GM23248 (cell line): Measurements from ENCODE around the gene IL6. TPM values are rescaled to one million over a fixed set of nuclear protein-coding genes. Genes with fewer than 3 reads are reported as not detected.

Experiments
- DNase-seq: peaks from one replicate; pipeline ENCODE4 v3.0.0-alpha.2; 2015
- H2AFZ ChIP-seq: fragments of 200-600 bp; sonication (generic); 2 replicates; pipeline ENCODE4 v1.6.1; 2016; ENCODE audit warnings: antibody characterized with exemption
- H3F3A ChIP-seq: fragments of 200-600 bp; sonication (generic); 2 replicates; pipeline ENCODE4 v1.6.1; 2016; ENCODE audit warnings: mild to moderate bottlenecking, antibody characterized with exemption, mixed run types; ENCODE audit not compliant: insufficient read depth
- H3K27ac ChIP-seq: fragments of 200-600 bp; sonication (generic); 2 replicates; pipeline ENCODE4 v1.5.1; 2016; ENCODE audit warnings: mild to moderate bottlenecking
- H3K27me3 ChIP-seq: fragments of 200-600 bp; sonication (generic); replicated peaks from 2 replicates; pipeline ENCODE4 v1.6.1; 2016; ENCODE audit warnings: mild to moderate bottlenecking; ENCODE audit not compliant: insufficient read depth
- H3K36me3 ChIP-seq: fragments of 200-600 bp; sonication (generic); 2 replicates; pipeline ENCODE4 v1.6.1; 2016; ENCODE audit warnings: low read depth, mild to moderate bottlenecking
- H3K4me1 ChIP-seq: fragments of 200-600 bp; sonication (generic); 2 replicates; pipeline ENCODE4 v1.6.1; 2016; ENCODE audit warnings: mild to moderate bottlenecking; ENCODE audit not compliant: insufficient read depth
- H3K4me2 ChIP-seq: fragments of 200-600 bp; sonication (generic); one replicate; pipeline ENCODE4 v1.6.1; 2016; ENCODE audit warnings: mild to moderate bottlenecking; ENCODE audit not compliant: unreplicated experiment
- H3K4me3 ChIP-seq: fragments of 200-600 bp; sonication (generic); 2 replicates; pipeline ENCODE4 v1.5.1; 2016; ENCODE audit warnings: mild to moderate bottlenecking
- H3K79me2 ChIP-seq: fragments of 200-600 bp; sonication (generic); 2 replicates; pipeline ENCODE4 v1.6.1; 2016; ENCODE audit warnings: mild to moderate bottlenecking; ENCODE audit not compliant: insufficient read depth
- H3K9ac ChIP-seq: fragments of 200-600 bp; sonication (generic); 2 replicates; pipeline ENCODE4 v1.6.1; 2016; ENCODE audit warnings: mild to moderate bottlenecking
- H3K9me2 ChIP-seq: fragments of 200-600 bp; sonication (generic); 2 replicates; pipeline ENCODE4 v1.6.1; 2016; ENCODE audit warnings: mixed run types, mild to moderate bottlenecking, moderate library complexity; ENCODE audit not compliant: insufficient read depth
- H3K9me3 ChIP-seq: fragments of 200-600 bp; sonication (generic); one replicate; pipeline ENCODE4 v1.6.1; 2017; ENCODE audit warnings: low read depth
- H4K20me1 ChIP-seq: fragments of 200-600 bp; sonication (generic); 2 replicates; pipeline ENCODE4 v1.6.0; 2016; ENCODE audit not compliant: insufficient read depth
- EZH2 ChIP-seq: fragments of 200-600 bp; sonication (generic); IDR thresholded peaks from 2 replicates; pipeline ENCODE4 v1.6.1; 2018; ENCODE audit warnings: antibody characterized with exemption, mild to moderate bottlenecking; ENCODE audit not compliant: insufficient read depth, poor library complexity, severe bottlenecking
- EZH2phosphoT487 ChIP-seq: fragments of 200-600 bp; sonication (generic); IDR thresholded peaks from 2 replicates; pipeline ENCODE4 v1.6.1; 2018; ENCODE audit warnings: antibody characterized with exemption, moderate library complexity, mild to moderate bottlenecking, low read depth; ENCODE audit not compliant: insufficient read depth
- WGBS, 2 experiments: methylation state at CpG; one replicate each; pipeline ENCODE4 v1.1.6; 2015 to 2017; ENCODE audit warnings: low lambda C conversion rate in 2 of 2, low coverage in 1 of 2; ENCODE audit errors: missing lambda C conversion rate in 2 of 2; 5-methylcytosine and 5-hydroxymethylcytosine counted together
- in situ Hi-C: fragments of 300-500 bp; cut with MboI; formaldehyde crosslinking; loops from 2 replicates; pipeline ENCODE4 v1.15.0; 2020
- polyA plus RNA-seq: library from polyadenylated mRNA; unstranded; fragments of >200 nt; fragmentation: Nextera tagmentation; extraction: Ambion mirVana; gene quantifications from 2 replicates; pipeline ENCODE4 v1.2.1, GENCODE V29; 2016
- total RNA-seq: library from RNA; depleted of rRNA; stranded (reverse); fragments of >200 nt; shearing (Covaris generic); gene quantifications from 2 replicates; pipeline ENCODE4 v1.2.3, GENCODE V29; 2014

IL6 gene
- total and polyA plus RNA-seq, 2 experiments from 2014 or later, result 18.7 to 30.6 TPM

DNA sequence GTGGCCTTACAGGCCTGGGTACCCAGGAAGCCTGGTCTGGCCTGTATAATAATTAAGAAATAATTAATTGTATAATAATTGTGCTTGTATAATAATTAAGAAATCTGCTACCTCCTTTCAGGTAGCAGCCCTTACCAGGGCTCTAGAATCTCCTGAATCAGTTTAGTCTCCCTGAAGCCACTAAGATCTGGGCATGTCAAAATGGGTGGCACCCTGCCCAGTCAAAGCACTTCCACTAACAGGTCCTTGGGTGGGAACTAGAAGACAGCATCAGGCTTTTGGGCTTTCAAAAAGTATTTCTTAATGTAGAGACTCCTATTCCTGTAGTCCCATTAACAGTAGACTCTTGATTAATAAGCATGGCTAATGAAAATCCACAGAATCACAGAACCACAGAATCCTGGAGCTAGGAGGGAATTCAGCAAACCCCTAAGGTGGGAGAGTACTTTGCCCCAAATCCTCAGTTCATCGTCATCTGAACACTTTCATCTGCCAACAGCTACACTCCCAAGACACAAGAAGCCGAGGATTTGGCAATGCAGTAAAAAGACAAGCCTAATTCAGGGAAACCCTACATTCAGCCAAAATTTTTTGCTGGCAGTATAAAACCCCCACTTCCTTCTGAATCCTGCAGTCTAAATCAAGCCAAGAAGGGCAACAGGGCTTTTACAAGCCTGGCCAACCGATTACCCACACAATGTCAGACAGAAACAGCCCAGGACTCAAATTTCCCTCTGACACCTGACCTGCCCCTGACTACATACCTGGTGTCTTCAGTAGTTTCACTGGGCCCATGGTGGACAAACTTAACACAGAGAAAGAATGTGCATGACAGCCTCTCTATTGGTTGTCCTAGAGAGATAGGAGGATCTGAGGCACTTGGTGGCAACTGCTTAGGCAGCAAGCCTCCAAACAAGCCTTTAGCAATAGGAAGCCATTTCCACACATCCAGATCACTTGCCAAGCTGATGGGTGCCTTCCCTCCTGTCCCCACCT lies 5.9 kb upstream of the IL6 start:
- no peak overlapping the region for H3K9ac ChIP-seq

GRCh38 chr7:22722536-22723180 lies 4.3 kb upstream of the IL6 start:
- peak overlapping the region; percentile 22; the same call in 1 of the 2 replicates for H3K27ac ChIP-seq
- H3K9me2 ChIP-seq, result no peaks in the 10 kb centered on the region
- peak overlapping the region; percentile 34 for H3K4me2 ChIP-seq
- H3F3A ChIP-seq, result peaks cover 36% of the 10 kb centered on the region
- peaks cover 44% of the 10 kb centered on the region for H3K4me1 ChIP-seq
- H3K9me3 ChIP-seq, result no peaks in the 10 kb centered on the region
- TF ChIP-seq EZH2, result no peak
- no peak for TF ChIP-seq EZH2phosphoT487
- no peak overlapping the region for H3K4me3 ChIP-seq
- DNase-seq, result no peak
- peaks cover 4% of the 10 kb centered on the region for H3K79me2 ChIP-seq
- in situ Hi-C loops, result loop anchor here (10.0 kb wide), 1 partner anchor 332 kb away; no protein-coding TSS in a partner anchor
- H4K20me1 ChIP-seq, result no peaks in the 10 kb centered on the region
- 98 to 99% methylated on average over 6 of the region's 6 CpGs for WGBS, 2 experiments
- H3K36me3 ChIP-seq, result no peaks in the 10 kb centered on the region
- H2AFZ ChIP-seq, result peak overlapping the region; percentile 39; the same call in 1 of the 2 replicates
- H3K27me3 ChIP-seq, result no peaks in the 10 kb centered on the region
- peak overlapping the region; percentile 36; the same call in 1 of the 2 replicates for H3K9ac ChIP-seq

More for the DNA sequence above, 5.9 kb upstream of the IL6 start:
- Histone ChIP-seq H3K4me2 (no peak overlapping the region), H3F3A (peaks cover 47% of the 10 kb centered on the region), H3K27ac (no peak overlapping the region), H3K27me3 (no peaks in the 10 kb centered on the region), H3K36me3 (no peaks in the 10 kb centered on the region), H4K20me1 (no peaks in the 10 kb centered on the region), H3K9me2 (no peaks in the 10 kb centered on the region), H3K4me1 (peaks cover 49% of the 10 kb centered on the region), H3K4me3 (no peak overlapping the region), H3K9me3 (no peaks in the 10 kb centered on the region), H2AFZ (no peak overlapping the region), H3K79me2 (no peaks in the 10 kb centered on the region)
- WGBS, 2 experiments, result 100% methylated on average over 3 of the region's 3 CpGs
- DNase-seq, result no peak
- TF ChIP-seq EZH2 (no peak), EZH2phosphoT487 (no peak)
- in situ Hi-C loops, result loop anchor here (10.0 kb wide), 1 partner anchor 334 kb away; no protein-coding TSS in a partner anchor

DNA sequence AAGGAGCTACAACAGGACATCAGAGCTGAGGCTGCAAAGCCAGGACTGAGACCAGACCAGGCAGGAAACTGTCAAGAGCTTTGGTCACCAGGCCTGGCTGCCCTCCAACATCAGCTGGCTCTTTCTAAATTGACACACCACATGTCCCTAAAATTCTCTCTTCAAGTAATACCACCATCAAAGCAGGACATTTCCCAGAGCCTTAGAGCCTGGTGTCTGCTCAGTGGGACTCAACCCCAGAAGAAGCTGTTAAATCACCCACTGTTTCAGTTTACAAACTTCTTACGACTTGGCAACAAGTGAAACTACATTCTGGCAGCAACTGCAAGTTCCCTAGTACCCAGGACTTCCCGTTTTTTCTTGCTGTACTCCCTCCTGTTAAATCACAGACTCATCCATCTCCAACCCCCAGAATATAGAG lies 3.8 kb upstream of the IL6 start:
- 0 out of 2 replicates have a peak overlapping the region, but pooled peaks have one; percentile 1 for H3K4me3 ChIP-seq
- peak overlapping the region; percentile 36; the same call in 1 of the 2 replicates for H3K9ac ChIP-seq
- 13 to 16% methylated on average over 2 of the region's 2 CpGs for WGBS, 2 experiments
- H4K20me1 ChIP-seq, result no peaks in the 10 kb centered on the region
- H3K9me3 ChIP-seq, result no peaks in the 10 kb centered on the region
- peak; percentile 58 for DNase-seq
- in situ Hi-C loops, result loop anchor here (10.0 kb wide), 1 partner anchor 332 kb away; no protein-coding TSS in a partner anchor
- H3K27ac ChIP-seq, result peak overlapping the region; percentile 22
- no peak for TF ChIP-seq EZH2phosphoT487
- peak overlapping the region; percentile 39 for H2AFZ ChIP-seq
- no peaks in the 10 kb centered on the region for H3K27me3 ChIP-seq
- H3F3A ChIP-seq, result peaks cover 36% of the 10 kb centered on the region
- H3K79me2 ChIP-seq, result peaks cover 9% of the 10 kb centered on the region
- peak overlapping the region; percentile 34 for H3K4me2 ChIP-seq
- H3K4me1 ChIP-seq, result peaks cover 44% of the 10 kb centered on the region
- no peaks in the 10 kb centered on the region for H3K9me2 ChIP-seq
- no peaks in the 10 kb centered on the region for H3K36me3 ChIP-seq

GRCh38 chr7:22723637-22724036 lies 3.4 kb upstream of the IL6 start:
- Histone ChIP-seq H3K27ac (peak overlapping the region; percentile 22), H3K9me2 (no peaks in the 10 kb centered on the region), H3K4me1 (peaks cover 43% of the 10 kb centered on the region), H3K9me3 (no peaks in the 10 kb centered on the region), H3F3A (peaks cover 36% of the 10 kb centered on the region), H3K4me2 (peak overlapping the region; percentile 34), H3K27me3 (no peaks in the 10 kb centered on the region), H2AFZ (peak overlapping the region; percentile 39), H3K36me3 (0 out of 2 replicates have a peak, but pooled peaks cover under 1% of the 10 kb centered on the region), H3K4me3 (0 out of 2 replicates have a peak overlapping the region, but pooled peaks have one; percentile 1), H3K9ac (peak overlapping the region; percentile 36; the same call in 1 of the 2 replicates), H4K20me1 (no peaks in the 10 kb centered on the region), H3K79me2 (peaks cover 13% of the 10 kb centered on the region)
- WGBS, 2 experiments, result 35 to 40% methylated on average over 4 of the region's 4 CpGs
- in situ Hi-C loops, result loop anchor here (10.0 kb wide), 1 partner anchor 331 kb away; no protein-coding TSS in a partner anchor
- no peak for TF ChIP-seq EZH2
- no peak for TF ChIP-seq EZH2phosphoT487
- DNase-seq, result peak; percentile 60
